ENCODE data around the gene PRSS8.

- no peak for TF ChIP-seq POLR2AphosphoS5 (IDR thresholded peaks at IDR 0.05)
- TF ChIP-seq CTCF (IDR thresholded peaks at IDR 0.05) = no peak
- no peak for TF ChIP-seq POLR2A (IDR thresholded peaks at IDR 0.05)
- TF ChIP-seq EP300 (IDR thresholded peaks at IDR 0.05; ENCODE audit: low read depth) = no peak
These were observed 49.0 kb downstream of the PRSS8 start for GRCh38 chr16:31086629-31086906.
